Heart left ventricle (tissue), 13 donors: Measurements from ENCODE around the gene PSPH.

ENCODE experiments used
- POLR2A ChIP-seq, 2 donors: fragments of 450-650 bp; IDR thresholded peaks; one replicate each; pipeline ENCODE4 v1.6.1; 2017; ENCODE audit warnings: antibody characterized with exemption in 2 of 2, mild to moderate bottlenecking in 2 of 2, moderate library complexity in 2 of 2
- TF ChIP-seq, protein P1 (sequence below), 12 donors: fragments of 200-600 bp; sonication (generic) in 4 of 12; IDR thresholded peaks; one replicate each; pipeline versions ENCODE4 v1.5.0 to v1.8.0; 2018 to 2022; ENCODE audit warnings: antibody characterized with exemption in 12 of 12, mild to moderate bottlenecking in 5 of 12
- donor health status: ischemic (EF 13 %, LVEDD 7.1; RV severe dilation, severe dysfunction).
- donor health status: DM: no; HTN: yes; CAD: no.
- donor health status: DM: no; HTN: no; CAD: no.
- donor health status: ischemic (EF 25% LVEDD 6.9; RV normal size, moderate dysfunction).
- donor health status: ischemic (EF 25% LVEDD 5.7; RV mildly dilated, moderate dysfunction).
- donor health status: ischemic (EF 35%, LVEDD 5.7; RV mildly dilated, moderate dysfunction).
- donor health status: nonischemic (EF 11% LVEDD 7.7; RV severe dilation, severe dysfunction).
- donor health status: DM: yes; HTN: yes; CAD: no.
- donor health status: PGD.
- donor health status: ischemic (EF 29% LVEDD 5.4; RV normal size, mild dysfunction).
- donor health status: nonischemic (EF 23%, LVEDD 6.1; RV moderate dilation, normal function).

DNA sequence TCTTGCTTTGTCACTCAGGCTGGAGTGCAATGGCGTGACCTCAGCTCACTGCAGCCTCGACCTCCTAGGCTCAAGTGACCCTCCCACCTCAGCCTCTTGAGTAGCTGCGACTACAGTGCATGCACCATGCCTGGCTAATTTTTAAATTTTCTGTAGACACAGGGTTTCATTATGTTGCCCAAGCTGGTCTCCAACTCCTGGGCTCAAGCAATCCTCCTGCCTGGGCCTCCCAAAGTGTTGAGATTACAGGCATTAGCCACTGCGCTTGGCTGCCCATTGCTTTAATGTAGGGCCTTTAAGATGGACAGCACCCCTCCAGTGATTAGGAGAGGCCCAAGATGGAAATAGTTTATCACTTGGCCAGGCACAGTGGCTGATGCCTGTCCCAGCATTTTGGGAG, 47.5 kb downstream of the PSPH start:
- TF ChIP-seq, protein P1, sequence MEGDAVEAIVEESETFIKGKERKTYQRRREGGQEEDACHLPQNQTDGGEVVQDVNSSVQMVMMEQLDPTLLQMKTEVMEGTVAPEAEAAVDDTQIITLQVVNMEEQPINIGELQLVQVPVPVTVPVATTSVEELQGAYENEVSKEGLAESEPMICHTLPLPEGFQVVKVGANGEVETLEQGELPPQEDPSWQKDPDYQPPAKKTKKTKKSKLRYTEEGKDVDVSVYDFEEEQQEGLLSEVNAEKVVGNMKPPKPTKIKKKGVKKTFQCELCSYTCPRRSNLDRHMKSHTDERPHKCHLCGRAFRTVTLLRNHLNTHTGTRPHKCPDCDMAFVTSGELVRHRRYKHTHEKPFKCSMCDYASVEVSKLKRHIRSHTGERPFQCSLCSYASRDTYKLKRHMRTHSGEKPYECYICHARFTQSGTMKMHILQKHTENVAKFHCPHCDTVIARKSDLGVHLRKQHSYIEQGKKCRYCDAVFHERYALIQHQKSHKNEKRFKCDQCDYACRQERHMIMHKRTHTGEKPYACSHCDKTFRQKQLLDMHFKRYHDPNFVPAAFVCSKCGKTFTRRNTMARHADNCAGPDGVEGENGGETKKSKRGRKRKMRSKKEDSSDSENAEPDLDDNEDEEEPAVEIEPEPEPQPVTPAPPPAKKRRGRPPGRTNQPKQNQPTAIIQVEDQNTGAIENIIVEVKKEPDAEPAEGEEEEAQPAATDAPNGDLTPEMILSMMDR (IDR thresholded peaks at IDR 0.05), result no peak
- no peak for TF ChIP-seq POLR2A (IDR thresholded peaks at IDR 0.05)
